Cardiac septum (tissue), 1 donor: Measurements from ENCODE around the gene FGF21. TPM values are rescaled to one million over a fixed set of nuclear protein-coding genes. Genes with fewer than 3 reads are reported as not detected.

Experiments used
- DNase-seq: peaks from one replicate; pipeline ENCODE4 v3.0.0-alpha.2; 2020; ENCODE audit warnings: low spot score
- intact Hi-C: fragments of 100-400 bp; cut with DNase I; formaldehyde crosslinking; loops from one replicate; pipeline ENCODE4 v1.14.0; 2022
- total RNA-seq: library from RNA; stranded (reverse); fragmentation: NEBNext Ultra II Directional; extraction: Animal tissue kit (Norgen Biotek cat#: 25700); gene quantifications from one replicate; pipeline ENCODE4 v1.2.1, GENCODE V29; 2021
- donor health status: DM: no; HTN: no; CAD: no.

The FGF21 gene
- total RNA-seq, 1 donor from 2014 or later, result not detected

DNA sequence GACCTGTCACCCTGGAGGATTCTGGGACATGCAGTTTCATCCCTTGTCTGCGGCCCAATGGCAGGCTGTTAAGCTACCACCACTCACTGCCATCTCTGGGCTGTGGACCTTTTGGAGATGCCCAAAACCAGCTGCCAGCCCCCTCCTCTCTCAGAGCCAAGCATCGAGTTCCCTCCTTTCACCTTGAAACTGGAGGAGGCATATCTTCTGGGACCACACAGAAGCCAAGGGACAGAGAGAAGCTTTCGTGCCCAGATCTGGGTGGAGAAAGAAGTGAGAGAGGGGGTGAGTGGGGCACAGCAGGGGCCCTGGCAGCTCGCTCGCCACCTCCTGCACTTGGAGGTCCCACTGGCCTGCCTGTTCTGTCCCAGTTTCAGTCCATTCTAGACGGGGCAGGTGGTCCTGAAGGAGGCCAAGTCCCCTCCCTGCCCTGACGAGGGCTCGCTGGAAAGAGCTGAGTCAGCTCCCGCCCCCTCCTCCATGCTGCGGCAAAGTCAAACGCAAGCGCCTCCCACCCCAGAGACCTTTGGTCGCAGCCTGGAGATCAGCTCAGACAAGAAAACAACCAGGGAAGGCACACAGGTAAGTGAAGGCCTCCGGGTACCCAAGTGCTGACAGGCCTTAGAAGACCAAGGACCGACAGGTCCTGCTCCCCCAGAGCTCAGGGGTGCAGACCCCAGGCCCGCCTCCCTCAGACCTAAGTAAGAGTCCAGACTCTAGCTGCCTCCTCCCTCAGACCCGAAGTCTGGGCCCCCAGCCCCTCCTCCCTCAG lies 51.7 kb downstream of the FGF21 start:
- no peak for DNase-seq
- intact Hi-C loops, result no loop called here

DNA sequence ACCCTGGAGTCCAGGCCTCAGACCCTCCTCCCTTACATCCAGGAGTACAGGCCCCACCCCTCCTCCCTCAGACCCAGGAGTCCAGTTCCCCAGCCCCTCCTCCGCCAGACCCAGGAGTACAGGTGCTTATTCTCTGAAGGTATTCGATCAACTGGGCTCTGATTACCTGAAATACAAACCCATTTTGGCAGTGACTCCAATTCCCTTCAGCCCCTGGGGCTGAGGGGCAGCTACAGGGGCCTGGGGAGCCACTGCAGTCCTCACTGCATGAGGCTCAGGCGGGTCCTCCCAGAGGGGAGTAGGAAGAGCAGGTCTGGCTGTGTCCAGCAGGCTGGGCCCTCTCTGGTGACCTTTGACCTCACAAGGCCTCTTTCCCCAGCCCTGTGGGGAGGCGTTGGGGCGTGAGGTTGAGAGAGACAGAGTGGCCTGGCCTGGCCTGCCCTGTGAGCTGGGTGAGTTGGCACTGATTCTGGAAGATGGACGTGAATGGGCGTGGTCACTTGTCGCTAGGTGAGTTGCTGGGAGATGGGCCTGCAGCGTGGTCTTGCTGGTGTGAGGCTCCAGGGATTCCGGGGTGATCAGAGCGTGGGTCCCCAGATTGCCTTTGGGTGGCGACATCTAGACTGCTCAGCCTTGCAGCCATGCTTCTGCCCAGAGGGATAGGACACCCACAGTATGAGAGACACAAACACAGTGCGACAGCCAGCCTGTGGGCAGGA lies 52.4 kb downstream of the FGF21 start:
- intact Hi-C loops, result no loop called here
- DNase-seq, result no peak

Other genes with a start within 250 kb of the FGF21 start
- 3.0 TPM for gene LMTK3, start 243.7 kb upstream of the FGF21 start, total RNA-seq
- gene SULT2B1, start 203.4 kb upstream of the FGF21 start, total RNA-seq, result 0.19 TPM
- not detected for gene SPACA4, start 148.8 kb upstream of the FGF21 start, total RNA-seq
- not detected for gene FAM83E, start 140.4 kb upstream of the FGF21 start, total RNA-seq
- gene RPL18, start 136.3 kb upstream of the FGF21 start, total RNA-seq, result 437 TPM
- gene SPHK2, start 136.0 kb upstream of the FGF21 start, total RNA-seq, result 8.5 TPM
- gene DBP, start 118.1 kb upstream of the FGF21 start, total RNA-seq, result 4.4 TPM
- 6.5 TPM for gene CA11, start 109.3 kb upstream of the FGF21 start, total RNA-seq
- gene NTN5, start 82.5 kb upstream of the FGF21 start, total RNA-seq, result not detected
- gene FUT2, start 59.6 kb upstream of the FGF21 start, total RNA-seq, result not detected
- 3.2 TPM for gene MAMSTR, start 35.8 kb upstream of the FGF21 start, total RNA-seq
- 13.6 TPM for gene RASIP1, start 14.9 kb upstream of the FGF21 start, total RNA-seq
- 0.83 TPM for gene IZUMO1, start 8.6 kb upstream of the FGF21 start, total RNA-seq
- 1.6 TPM for gene FUT1, start 2.9 kb upstream of the FGF21 start, total RNA-seq
- gene BCAT2, start 55.5 kb downstream of the FGF21 start, total RNA-seq, result 48.9 TPM
- 1.9 TPM for gene HSD17B14, start 81.0 kb downstream of the FGF21 start, total RNA-seq
- gene PLEKHA4, start 113.1 kb downstream of the FGF21 start, total RNA-seq, result 106 TPM
- gene PPP1R15A, start 116.9 kb downstream of the FGF21 start, total RNA-seq, result 87.0 TPM
- 0.67 TPM for gene TULP2, start 143.2 kb downstream of the FGF21 start, total RNA-seq
- gene NUCB1, start 144.8 kb downstream of the FGF21 start, total RNA-seq, result 276 TPM
- gene DHDH, start 178.2 kb downstream of the FGF21 start, total RNA-seq, result not detected
- gene BAX, start 199.4 kb downstream of the FGF21 start, total RNA-seq, result 25.6 TPM
- gene FTL, start 209.8 kb downstream of the FGF21 start, total RNA-seq, result 827 TPM
- 175 TPM for gene GYS1, start 237.8 kb downstream of the FGF21 start, total RNA-seq
- 39.2 TPM for gene RUVBL2, start 238.4 kb downstream of the FGF21 start, total RNA-seq